WTC11 (cell line): ENCODE data around the gene LRRC8C. TPM values are rescaled to one million over a fixed set of nuclear protein-coding genes. Genes with fewer than 3 reads are reported as not detected.

ENCODE experiments used
- ATAC-seq: fragments of 200-7000 bp; cut with Tn5 transposase; 2 replicates; pipeline ENCODE4 v1.10.0; 2021; ENCODE audit warnings: mild to moderate bottlenecking, moderate library complexity
- CTCF ChIA-PET: fragments of 300-600 bp; sonication (Branson Sonifier 250); formaldehyde crosslinking; loops from one replicate; lab custom pipeline; 2021; ENCODE audit warnings: antibody characterized with exemption; lab: Charles Lee
- POLR2A ChIA-PET: fragments of 350-600 bp; sonication (Branson Sonifier 250); formaldehyde crosslinking; loops from one replicate; lab custom pipeline; 2021; ENCODE audit warnings: antibody characterized with exemption; lab: Charles Lee
- DNase-seq: peaks from one replicate; pipeline ENCODE4 v3.0.0; 2021; ENCODE audit warnings: low spot score
- H3K27ac Mint-ChIP-seq: 2 replicates; pipeline ENCODE4 v1.8.0; 2021; ENCODE audit warnings: mixed read lengths
- H3K27me3 Mint-ChIP-seq: 2 replicates; pipeline ENCODE4 v1.8.0; 2021; ENCODE audit warnings: low read depth, mild to moderate bottlenecking, moderate library complexity, mixed read lengths
- H3K36me3 Mint-ChIP-seq: 2 replicates; pipeline ENCODE4 v1.8.0; 2021; ENCODE audit warnings: mixed read lengths
- H3K4me1 Mint-ChIP-seq: 2 replicates; pipeline ENCODE4 v1.8.0; 2022; ENCODE audit warnings: mixed read lengths
- H3K4me3 Mint-ChIP-seq: 2 replicates; pipeline ENCODE4 v1.8.0; 2021; ENCODE audit warnings: mild to moderate bottlenecking, moderate library complexity, mixed read lengths
- H3K9me3 Mint-ChIP-seq: 2 replicates; pipeline ENCODE4 v1.8.0; 2021; ENCODE audit warnings: mixed read lengths
- CBFB ChIP-seq: sonication (generic); formaldehyde crosslinking; IDR thresholded peaks from 2 replicates; pipeline ENCODE4 v1.8.1; 2022; ENCODE audit warnings: mild to moderate bottlenecking, low read depth, missing genetic modification reagents
- CREM ChIP-seq: sonication (generic); formaldehyde crosslinking; IDR thresholded peaks from 2 replicates; pipeline ENCODE4 v1.8.1; 2022; ENCODE audit warnings: mild to moderate bottlenecking, missing genetic modification reagents, moderate library complexity
- EMX1 ChIP-seq: fragments of 250-450 bp; sonication (Bioruptor Pico); IDR thresholded peaks from 2 replicates; pipeline ENCODE4 v1.8.0; 2021; ENCODE audit warnings: mild to moderate bottlenecking
- ETV6 ChIP-seq: sonication (generic); formaldehyde crosslinking; IDR thresholded peaks from 2 replicates; pipeline ENCODE4 v1.8.1; 2022; ENCODE audit warnings: mild to moderate bottlenecking, missing genetic modification reagents
- JAZF1 ChIP-seq: fragments of 250-450 bp; sonication (Bioruptor Pico); IDR thresholded peaks from 2 replicates; pipeline ENCODE4 v1.9.0; 2021; ENCODE audit warnings: moderate library complexity, mild to moderate bottlenecking, inconsistent platforms
- OVOL2 ChIP-seq: fragments of 250-450 bp; sonication (Bioruptor Pico); IDR thresholded peaks from 2 replicates; pipeline ENCODE4 v1.9.0; 2021; ENCODE audit warnings: mild to moderate bottlenecking, borderline replicate concordance
- SOX15 ChIP-seq: fragments of 250-450 bp; sonication (Bioruptor Pico); IDR thresholded peaks from 2 replicates; pipeline ENCODE4 v1.9.0; 2021; ENCODE audit warnings: mild to moderate bottlenecking
- TP53 ChIP-seq: sonication (generic); formaldehyde crosslinking; IDR thresholded peaks from 2 replicates; pipeline ENCODE4 v1.8.1; 2023; ENCODE audit warnings: mild to moderate bottlenecking, missing genetic modification reagents
- total RNA-seq: library from RNA; stranded (reverse); gene quantifications from 3 replicates; pipeline ENCODE4 v1.2.3, GENCODE V29; 2021
- TF ChIP-seq, protein P1 (sequence below): sonication (generic); formaldehyde crosslinking; IDR thresholded peaks from 2 replicates; pipeline ENCODE4 v1.8.1; 2023; ENCODE audit warnings: mild to moderate bottlenecking, missing genetic modification reagents, moderate library complexity
- TF ChIP-seq, protein P2 (sequence below): sonication (generic); formaldehyde crosslinking; IDR thresholded peaks from 2 replicates; pipeline ENCODE4 v1.8.1; 2023; ENCODE audit warnings: mild to moderate bottlenecking, missing genetic modification reagents, borderline replicate concordance
- TF ChIP-seq, protein P3 (sequence below): sonication (generic); formaldehyde crosslinking; IDR thresholded peaks from 2 replicates; pipeline ENCODE4 v1.8.0; 2022; ENCODE audit warnings: mild to moderate bottlenecking, missing genetic modification reagents
- TF ChIP-seq, protein P4 (sequence below): fragments of 250-450 bp; sonication (Bioruptor Pico); IDR thresholded peaks from 2 replicates; pipeline ENCODE4 v1.9.0; 2021; ENCODE audit warnings: mild to moderate bottlenecking
- TF ChIP-seq, protein P5 (sequence below): sonication (generic); formaldehyde crosslinking; IDR thresholded peaks from 2 replicates; pipeline ENCODE4 v1.8.1; 2022; ENCODE audit warnings: mild to moderate bottlenecking, missing genetic modification reagents, moderate library complexity, borderline replicate concordance
- TF ChIP-seq, protein P6 (sequence below): sonication (generic); formaldehyde crosslinking; IDR thresholded peaks from 2 replicates; pipeline ENCODE4 v1.8.1; 2022; ENCODE audit warnings: mild to moderate bottlenecking, moderate library complexity, missing genetic modification reagents
- TF ChIP-seq, protein P7 (sequence below): sonication (generic); formaldehyde crosslinking; IDR thresholded peaks from 2 replicates; pipeline ENCODE4 v1.8.1; 2023; ENCODE audit warnings: mild to moderate bottlenecking, moderate library complexity, missing genetic modification reagents
- TF ChIP-seq, protein P8 (sequence below): sonication (generic); formaldehyde crosslinking; IDR thresholded peaks from 2 replicates; pipeline ENCODE4 v1.8.1; 2022; ENCODE audit warnings: low read depth, missing genetic modification reagents, borderline replicate concordance

LRRC8C gene
- total RNA-seq, 1 experiment from 2014 or later = 1.8 TPM

DNA sequence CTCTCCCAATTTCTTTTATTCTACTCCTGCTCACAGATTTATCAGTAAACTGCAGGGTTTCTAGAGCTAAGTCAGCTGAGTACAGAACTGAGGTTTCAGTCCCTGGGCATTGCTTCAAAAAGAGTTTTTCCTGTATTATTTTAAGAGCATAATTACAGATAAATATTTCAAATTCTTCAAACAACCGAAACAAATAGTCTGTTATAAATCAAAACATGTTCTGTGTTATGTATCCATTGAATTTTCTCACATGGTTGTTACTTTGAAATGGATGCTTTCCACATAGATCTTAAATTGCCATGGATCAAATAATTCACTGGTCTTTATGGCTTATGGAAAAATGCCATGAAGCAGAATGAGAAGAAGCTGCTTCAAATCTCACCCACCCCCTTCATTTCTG, 64.5 kb downstream of the LRRC8C start:
- H3K27me3 Mint-ChIP-seq = no peaks in the 10 kb centered on the region
- no peak overlapping the region for H3K4me3 Mint-ChIP-seq
- POLR2A ChIA-PET = no interaction called here
- H3K36me3 Mint-ChIP-seq = no peaks in the 10 kb centered on the region
- H3K27ac Mint-ChIP-seq = no peak overlapping the region
- CTCF ChIA-PET = interaction anchor here (1.3 kb wide), 1 partner anchor 65 kb away, joined by 5 read pairs; no protein-coding TSS in a partner anchor
- no peak for DNase-seq
- H3K9me3 Mint-ChIP-seq = no peaks in the 10 kb centered on the region
- no peak for ATAC-seq
- peaks cover 10% of the 10 kb centered on the region for H3K4me1 Mint-ChIP-seq
- TF ChIP-seq, protein P1, sequence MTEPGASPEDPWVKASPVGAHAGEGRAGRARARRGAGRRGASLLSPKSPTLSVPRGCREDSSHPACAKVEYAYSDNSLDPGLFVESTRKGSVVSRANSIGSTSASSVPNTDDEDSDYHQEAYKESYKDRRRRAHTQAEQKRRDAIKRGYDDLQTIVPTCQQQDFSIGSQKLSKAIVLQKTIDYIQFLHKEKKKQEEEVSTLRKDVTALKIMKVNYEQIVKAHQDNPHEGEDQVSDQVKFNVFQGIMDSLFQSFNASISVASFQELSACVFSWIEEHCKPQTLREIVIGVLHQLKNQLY (CRISPR knock-in tag) = no peak

DNA sequence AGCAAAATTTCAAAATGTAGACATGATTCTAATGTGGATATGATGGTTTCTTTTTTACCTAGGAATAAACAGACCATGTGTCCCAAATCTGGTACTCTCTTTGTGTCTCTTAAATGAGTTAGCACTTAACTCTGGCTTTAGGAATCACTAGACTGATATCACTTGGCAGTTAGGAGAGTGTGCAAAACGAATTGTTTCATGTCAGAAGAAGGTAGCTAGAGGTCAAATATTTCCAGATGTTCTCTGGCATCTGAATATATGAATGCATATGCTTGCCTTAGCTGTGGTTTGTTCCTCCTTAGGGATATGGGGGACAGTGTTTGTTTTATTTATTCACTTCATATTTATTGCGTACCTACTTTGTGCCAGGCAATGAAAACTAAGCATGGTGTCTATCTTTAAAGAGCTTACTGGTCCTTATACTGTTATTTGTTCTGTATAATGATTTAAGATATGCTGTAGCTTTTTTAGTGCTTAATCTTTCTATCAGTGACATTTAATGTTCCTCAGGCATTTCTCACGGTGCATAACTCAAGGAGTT, 65.2 kb downstream of the LRRC8C start:
- no peak overlapping the region for H3K27ac Mint-ChIP-seq
- H3K4me3 Mint-ChIP-seq = no peak overlapping the region
- peaks cover 3% of the 10 kb centered on the region; the same call in 1 of the 2 replicates for H3K4me1 Mint-ChIP-seq
- H3K36me3 Mint-ChIP-seq = no peaks in the 10 kb centered on the region
- H3K9me3 Mint-ChIP-seq = no peaks in the 10 kb centered on the region
- ATAC-seq (no peak), DNase-seq (no peak)
- H3K27me3 Mint-ChIP-seq = no peaks in the 10 kb centered on the region
- ChIA-PET POLR2A (no interaction called here), CTCF (interaction anchor here (1.3 kb wide), 1 partner anchor 65 kb away, joined by 5 read pairs; no protein-coding TSS in a partner anchor)
- TF ChIP-seq, protein P2, sequence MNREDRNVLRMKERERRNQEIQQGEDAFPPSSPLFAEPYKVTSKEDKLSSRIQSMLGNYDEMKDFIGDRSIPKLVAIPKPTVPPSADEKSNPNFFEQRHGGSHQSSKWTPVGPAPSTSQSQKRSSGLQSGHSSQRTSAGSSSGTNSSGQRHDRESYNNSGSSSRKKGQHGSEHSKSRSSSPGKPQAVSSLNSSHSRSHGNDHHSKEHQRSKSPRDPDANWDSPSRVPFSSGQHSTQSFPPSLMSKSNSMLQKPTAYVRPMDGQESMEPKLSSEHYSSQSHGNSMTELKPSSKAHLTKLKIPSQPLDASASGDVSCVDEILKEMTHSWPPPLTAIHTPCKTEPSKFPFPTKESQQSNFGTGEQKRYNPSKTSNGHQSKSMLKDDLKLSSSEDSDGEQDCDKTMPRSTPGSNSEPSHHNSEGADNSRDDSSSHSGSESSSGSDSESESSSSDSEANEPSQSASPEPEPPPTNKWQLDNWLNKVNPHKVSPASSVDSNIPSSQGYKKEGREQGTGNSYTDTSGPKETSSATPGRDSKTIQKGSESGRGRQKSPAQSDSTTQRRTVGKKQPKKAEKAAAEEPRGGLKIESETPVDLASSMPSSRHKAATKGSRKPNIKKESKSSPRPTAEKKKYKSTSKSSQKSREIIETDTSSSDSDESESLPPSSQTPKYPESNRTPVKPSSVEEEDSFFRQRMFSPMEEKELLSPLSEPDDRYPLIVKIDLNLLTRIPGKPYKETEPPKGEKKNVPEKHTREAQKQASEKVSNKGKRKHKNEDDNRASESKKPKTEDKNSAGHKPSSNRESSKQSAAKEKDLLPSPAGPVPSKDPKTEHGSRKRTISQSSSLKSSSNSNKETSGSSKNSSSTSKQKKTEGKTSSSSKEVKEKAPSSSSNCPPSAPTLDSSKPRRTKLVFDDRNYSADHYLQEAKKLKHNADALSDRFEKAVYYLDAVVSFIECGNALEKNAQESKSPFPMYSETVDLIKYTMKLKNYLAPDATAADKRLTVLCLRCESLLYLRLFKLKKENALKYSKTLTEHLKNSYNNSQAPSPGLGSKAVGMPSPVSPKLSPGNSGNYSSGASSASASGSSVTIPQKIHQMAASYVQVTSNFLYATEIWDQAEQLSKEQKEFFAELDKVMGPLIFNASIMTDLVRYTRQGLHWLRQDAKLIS (CRISPR knock-in tag) = no peak
- TF ChIP-seq, protein P3, sequence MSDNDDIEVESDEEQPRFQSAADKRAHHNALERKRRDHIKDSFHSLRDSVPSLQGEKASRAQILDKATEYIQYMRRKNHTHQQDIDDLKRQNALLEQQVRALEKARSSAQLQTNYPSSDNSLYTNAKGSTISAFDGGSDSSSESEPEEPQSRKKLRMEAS (CRISPR knock-in tag) = no peak
- no peak for TF ChIP-seq SOX15 (CRISPR knock-in tag)
- TF ChIP-seq, protein P4, sequence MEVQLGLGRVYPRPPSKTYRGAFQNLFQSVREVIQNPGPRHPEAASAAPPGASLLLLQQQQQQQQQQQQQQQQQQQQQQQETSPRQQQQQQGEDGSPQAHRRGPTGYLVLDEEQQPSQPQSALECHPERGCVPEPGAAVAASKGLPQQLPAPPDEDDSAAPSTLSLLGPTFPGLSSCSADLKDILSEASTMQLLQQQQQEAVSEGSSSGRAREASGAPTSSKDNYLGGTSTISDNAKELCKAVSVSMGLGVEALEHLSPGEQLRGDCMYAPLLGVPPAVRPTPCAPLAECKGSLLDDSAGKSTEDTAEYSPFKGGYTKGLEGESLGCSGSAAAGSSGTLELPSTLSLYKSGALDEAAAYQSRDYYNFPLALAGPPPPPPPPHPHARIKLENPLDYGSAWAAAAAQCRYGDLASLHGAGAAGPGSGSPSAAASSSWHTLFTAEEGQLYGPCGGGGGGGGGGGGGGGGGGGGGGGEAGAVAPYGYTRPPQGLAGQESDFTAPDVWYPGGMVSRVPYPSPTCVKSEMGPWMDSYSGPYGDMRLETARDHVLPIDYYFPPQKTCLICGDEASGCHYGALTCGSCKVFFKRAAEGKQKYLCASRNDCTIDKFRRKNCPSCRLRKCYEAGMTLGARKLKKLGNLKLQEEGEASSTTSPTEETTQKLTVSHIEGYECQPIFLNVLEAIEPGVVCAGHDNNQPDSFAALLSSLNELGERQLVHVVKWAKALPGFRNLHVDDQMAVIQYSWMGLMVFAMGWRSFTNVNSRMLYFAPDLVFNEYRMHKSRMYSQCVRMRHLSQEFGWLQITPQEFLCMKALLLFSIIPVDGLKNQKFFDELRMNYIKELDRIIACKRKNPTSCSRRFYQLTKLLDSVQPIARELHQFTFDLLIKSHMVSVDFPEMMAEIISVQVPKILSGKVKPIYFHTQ (CRISPR knock-in tag) = no peak
- TF ChIP-seq OVOL2 (CRISPR knock-in tag) = no peak

DNA sequence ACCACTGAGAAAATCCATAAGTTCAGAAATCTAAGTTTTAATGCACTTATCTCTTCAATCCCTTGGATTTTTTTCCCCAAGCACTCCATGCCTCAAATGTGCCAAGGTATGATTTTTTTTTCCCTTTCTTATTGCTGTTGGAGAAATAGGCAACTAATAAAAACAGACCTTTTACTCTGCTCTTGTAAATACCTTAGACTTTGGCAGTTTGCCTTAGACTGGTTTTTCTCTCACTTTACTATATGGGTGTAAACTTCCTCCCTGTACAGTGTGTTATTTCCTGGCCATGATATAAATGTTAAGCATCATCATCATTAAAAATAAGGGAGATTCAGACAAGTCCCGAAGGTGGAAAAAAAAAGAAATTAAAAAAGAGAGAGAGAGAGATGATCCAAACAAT, 65.7 kb downstream of the LRRC8C start:
- no peak for ATAC-seq
- ChIA-PET POLR2A (no interaction called here), CTCF (no interaction called here)
- Mint-ChIP-seq H3K4me1 (no peaks in the 10 kb centered on the region), H3K9me3 (no peaks in the 10 kb centered on the region), H3K4me3 (no peak overlapping the region), H3K36me3 (no peaks in the 10 kb centered on the region), H3K27ac (no peak overlapping the region), H3K27me3 (no peaks in the 10 kb centered on the region)
- no peak for DNase-seq
- TF ChIP-seq, protein P5, sequence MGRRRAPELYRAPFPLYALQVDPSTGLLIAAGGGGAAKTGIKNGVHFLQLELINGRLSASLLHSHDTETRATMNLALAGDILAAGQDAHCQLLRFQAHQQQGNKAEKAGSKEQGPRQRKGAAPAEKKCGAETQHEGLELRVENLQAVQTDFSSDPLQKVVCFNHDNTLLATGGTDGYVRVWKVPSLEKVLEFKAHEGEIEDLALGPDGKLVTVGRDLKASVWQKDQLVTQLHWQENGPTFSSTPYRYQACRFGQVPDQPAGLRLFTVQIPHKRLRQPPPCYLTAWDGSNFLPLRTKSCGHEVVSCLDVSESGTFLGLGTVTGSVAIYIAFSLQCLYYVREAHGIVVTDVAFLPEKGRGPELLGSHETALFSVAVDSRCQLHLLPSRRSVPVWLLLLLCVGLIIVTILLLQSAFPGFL = no peak
- no peak for TF ChIP-seq CBFB
- no peak for TF ChIP-seq JAZF1
- TF ChIP-seq, protein P6, sequence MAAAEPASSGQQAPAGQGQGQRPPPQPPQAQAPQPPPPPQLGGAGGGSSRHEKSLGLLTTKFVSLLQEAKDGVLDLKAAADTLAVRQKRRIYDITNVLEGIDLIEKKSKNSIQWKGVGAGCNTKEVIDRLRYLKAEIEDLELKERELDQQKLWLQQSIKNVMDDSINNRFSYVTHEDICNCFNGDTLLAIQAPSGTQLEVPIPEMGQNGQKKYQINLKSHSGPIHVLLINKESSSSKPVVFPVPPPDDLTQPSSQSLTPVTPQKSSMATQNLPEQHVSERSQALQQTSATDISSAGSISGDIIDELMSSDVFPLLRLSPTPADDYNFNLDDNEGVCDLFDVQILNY (CRISPR knock-in tag) = no peak
- TF ChIP-seq ETV6 (CRISPR knock-in tag) = no peak
- TF ChIP-seq EMX1 = no peak
- TF ChIP-seq, protein P7, sequence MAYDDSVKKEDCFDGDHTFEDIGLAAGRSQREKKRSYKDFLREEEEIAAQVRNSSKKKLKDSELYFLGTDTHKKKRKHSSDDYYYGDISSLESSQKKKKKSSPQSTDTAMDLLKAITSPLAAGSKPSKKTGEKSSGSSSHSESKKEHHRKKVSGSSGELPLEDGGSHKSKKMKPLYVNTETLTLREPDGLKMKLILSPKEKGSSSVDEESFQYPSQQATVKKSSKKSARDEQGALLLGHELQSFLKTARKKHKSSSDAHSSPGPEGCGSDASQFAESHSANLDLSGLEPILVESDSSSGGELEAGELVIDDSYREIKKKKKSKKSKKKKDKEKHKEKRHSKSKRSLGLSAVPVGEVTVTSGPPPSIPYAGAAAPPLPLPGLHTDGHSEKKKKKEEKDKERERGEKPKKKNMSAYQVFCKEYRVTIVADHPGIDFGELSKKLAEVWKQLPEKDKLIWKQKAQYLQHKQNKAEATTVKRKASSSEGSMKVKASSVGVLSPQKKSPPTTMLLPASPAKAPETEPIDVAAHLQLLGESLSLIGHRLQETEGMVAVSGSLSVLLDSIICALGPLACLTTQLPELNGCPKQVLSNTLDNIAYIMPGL (CRISPR knock-in tag) = no peak
- TF ChIP-seq TP53 (CRISPR knock-in tag) = no peak
- TF ChIP-seq, protein P8, sequence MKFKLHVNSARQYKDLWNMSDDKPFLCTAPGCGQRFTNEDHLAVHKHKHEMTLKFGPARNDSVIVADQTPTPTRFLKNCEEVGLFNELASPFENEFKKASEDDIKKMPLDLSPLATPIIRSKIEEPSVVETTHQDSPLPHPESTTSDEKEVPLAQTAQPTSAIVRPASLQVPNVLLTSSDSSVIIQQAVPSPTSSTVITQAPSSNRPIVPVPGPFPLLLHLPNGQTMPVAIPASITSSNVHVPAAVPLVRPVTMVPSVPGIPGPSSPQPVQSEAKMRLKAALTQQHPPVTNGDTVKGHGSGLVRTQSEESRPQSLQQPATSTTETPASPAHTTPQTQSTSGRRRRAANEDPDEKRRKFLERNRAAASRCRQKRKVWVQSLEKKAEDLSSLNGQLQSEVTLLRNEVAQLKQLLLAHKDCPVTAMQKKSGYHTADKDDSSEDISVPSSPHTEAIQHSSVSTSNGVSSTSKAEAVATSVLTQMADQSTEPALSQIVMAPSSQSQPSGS (CRISPR knock-in tag) = no peak
- no peak for TF ChIP-seq CREM (CRISPR knock-in tag)
